Panc1 (cell line): Measurements from ENCODE around the gene FBLIM1. TPM values are rescaled to one million over a fixed set of nuclear protein-coding genes. Genes with fewer than 3 reads are reported as not detected.
A peak's percentile ranks its signal among the peaks of the same experiment; 100 is the strongest.

Experiments used
- ATAC-seq: fragments of 200-7000 bp; cut with Tn5 transposase; 2 replicates; pipeline ENCODE4 v1.9.1; 2020; ENCODE audit warnings: mild to moderate bottlenecking, moderate library complexity
- BruUV-seq: library from RNA; stranded (reverse); fragments of 400-500 nt; replicated peaks from 2 replicates; lab custom pipeline; 2021; lab: Mats Ljungman, UMichigan
- CTCF ChIA-PET: fragments of 300-600 bp; sonication (Branson Sonifier 250); formaldehyde crosslinking; loops from one replicate; lab custom pipeline; 2022; ENCODE audit warnings: antibody characterized with exemption; lab: Charles Lee
- POLR2A ChIA-PET: fragments of 300-600 bp; sonication (Branson Sonifier 250); formaldehyde crosslinking; loops from one replicate; lab custom pipeline; 2022; ENCODE audit warnings: antibody characterized with exemption; lab: Charles Lee
- DNase-seq: peaks from one replicate; pipeline ENCODE4 v3.0.0-alpha.2; 2010; ENCODE audit warnings: low read depth, low spot score
- H3K27ac ChIP-seq: 2 replicates; pipeline ENCODE4 v1.5.1; 2011; ENCODE audit warnings: mild to moderate bottlenecking, low read length, inconsistent platforms
- H3K27me3 ChIP-seq: fragments of 200-500 bp; sonication (Bioruptor generic); 2 replicates; pipeline ENCODE4 v1.6.0; 2014; ENCODE audit warnings: low read length, inconsistent platforms; ENCODE audit not compliant: control insufficient read depth, insufficient read depth
- H3K36me3 ChIP-seq: fragments of 200-500 bp; sonication (Bioruptor generic); 2 replicates; pipeline ENCODE4 v1.5.1; 2014; ENCODE audit warnings: inconsistent platforms, mild to moderate bottlenecking, low read length, moderate library complexity; ENCODE audit not compliant: control insufficient read depth, insufficient read depth
- H3K4me1 ChIP-seq: 2 replicates; pipeline ENCODE4 v1.5.1; 2011; ENCODE audit warnings: inconsistent platforms, mild to moderate bottlenecking, low read length, moderate library complexity; ENCODE audit not compliant: control insufficient read depth, insufficient read depth
- H3K4me3 ChIP-seq, 2 experiments: 2 replicates each; pipeline ENCODE4 v1.5.1; 2011 to 2012; ENCODE audit warnings: low read depth in 2 of 2, low read length in 2 of 2, mild to moderate bottlenecking in 2 of 2, inconsistent platforms in 1 of 2, moderate library complexity in 1 of 2
- H3K9me3 ChIP-seq: fragments of 200-500 bp; sonication (Bioruptor generic); 2 replicates; pipeline ENCODE4 v1.5.1; 2014; ENCODE audit warnings: low read depth, mild to moderate bottlenecking, inconsistent platforms, low read length, moderate library complexity; ENCODE audit not compliant: control insufficient read depth, insufficient read depth
- CTCF ChIP-seq: fragments of 450-650 bp; IDR thresholded peaks from 2 replicates; pipeline ENCODE4 v1.5.1; 2017; ENCODE audit warnings: mild to moderate bottlenecking
- POLR2AphosphoS5 ChIP-seq: IDR thresholded peaks from 2 replicates; pipeline ENCODE4 v1.6.1; 2012; ENCODE audit warnings: mild to moderate bottlenecking, low read depth, low read length, moderate library complexity
- SIN3A ChIP-seq: IDR thresholded peaks from 2 replicates; pipeline ENCODE4 v1.6.1; 2012; ENCODE audit warnings: low read depth, mild to moderate bottlenecking, low read length, moderate library complexity, borderline replicate concordance; ENCODE audit not compliant: insufficient read depth
- TCF7L2 ChIP-seq: IDR thresholded peaks from 2 replicates; pipeline ENCODE4 v1.6.1; 2011; ENCODE audit warnings: mild to moderate bottlenecking, low read depth, low read length, inconsistent platforms
- in situ Hi-C: cut with HindIII; loops from 2 replicates; pipeline ENCODE4 v1.10.0; 2016; ENCODE audit warnings: low sequenced_read_pairs, low pct_unique_long_range_greater_than_20kb
- intact Hi-C: fragments of 100-400 bp; cut with micrococcal nuclease; formaldehyde crosslinking; loops from one replicate; pipeline ENCODE4 v1.10.0; 2022; ENCODE audit not compliant: unreplicated experiment
- total RNA-seq: library from RNA; stranded (reverse); gene quantifications from one replicate; pipeline ENCODE4 v1.2.1, GENCODE V29; 2021; ENCODE audit not compliant: unreplicated experiment
- TF ChIP-seq, protein P1 (sequence below), 2 experiments: IDR thresholded peaks; 2 replicates each; pipeline ENCODE4 v1.6.1; 2011 to 2012; ENCODE audit warnings: low read depth in 2 of 2, control low read depth in 1 of 2, low read length in 1 of 2, mild to moderate bottlenecking in 1 of 2, moderate library complexity in 1 of 2; ENCODE audit not compliant: insufficient read depth in 1 of 2

Gene FBLIM1
- total RNA-seq, 1 experiment from 2014 or later = 4.3 TPM

GRCh38 chr1:15770313-15770962, 11.8 kb downstream of the FBLIM1 start:
- ATAC-seq (no peak), DNase-seq (no peak)
- intact Hi-C loops = no loop called here
- no peak for TF ChIP-seq SIN3A
- TF ChIP-seq CTCF = no peak
- TF ChIP-seq, protein P1, sequence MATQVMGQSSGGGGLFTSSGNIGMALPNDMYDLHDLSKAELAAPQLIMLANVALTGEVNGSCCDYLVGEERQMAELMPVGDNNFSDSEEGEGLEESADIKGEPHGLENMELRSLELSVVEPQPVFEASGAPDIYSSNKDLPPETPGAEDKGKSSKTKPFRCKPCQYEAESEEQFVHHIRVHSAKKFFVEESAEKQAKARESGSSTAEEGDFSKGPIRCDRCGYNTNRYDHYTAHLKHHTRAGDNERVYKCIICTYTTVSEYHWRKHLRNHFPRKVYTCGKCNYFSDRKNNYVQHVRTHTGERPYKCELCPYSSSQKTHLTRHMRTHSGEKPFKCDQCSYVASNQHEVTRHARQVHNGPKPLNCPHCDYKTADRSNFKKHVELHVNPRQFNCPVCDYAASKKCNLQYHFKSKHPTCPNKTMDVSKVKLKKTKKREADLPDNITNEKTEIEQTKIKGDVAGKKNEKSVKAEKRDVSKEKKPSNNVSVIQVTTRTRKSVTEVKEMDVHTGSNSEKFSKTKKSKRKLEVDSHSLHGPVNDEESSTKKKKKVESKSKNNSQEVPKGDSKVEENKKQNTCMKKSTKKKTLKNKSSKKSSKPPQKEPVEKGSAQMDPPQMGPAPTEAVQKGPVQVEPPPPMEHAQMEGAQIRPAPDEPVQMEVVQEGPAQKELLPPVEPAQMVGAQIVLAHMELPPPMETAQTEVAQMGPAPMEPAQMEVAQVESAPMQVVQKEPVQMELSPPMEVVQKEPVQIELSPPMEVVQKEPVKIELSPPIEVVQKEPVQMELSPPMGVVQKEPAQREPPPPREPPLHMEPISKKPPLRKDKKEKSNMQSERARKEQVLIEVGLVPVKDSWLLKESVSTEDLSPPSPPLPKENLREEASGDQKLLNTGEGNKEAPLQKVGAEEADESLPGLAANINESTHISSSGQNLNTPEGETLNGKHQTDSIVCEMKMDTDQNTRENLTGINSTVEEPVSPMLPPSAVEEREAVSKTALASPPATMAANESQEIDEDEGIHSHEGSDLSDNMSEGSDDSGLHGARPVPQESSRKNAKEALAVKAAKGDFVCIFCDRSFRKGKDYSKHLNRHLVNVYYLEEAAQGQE (IDR thresholded peaks at IDR 0.05; ENCODE audit: insufficient read depth in 1 of 2, low read depth in 2 of 2, low read length in 1 of 2) = no peak
- no peak for TF ChIP-seq TCF7L2
- no peak for TF ChIP-seq POLR2AphosphoS5
- ChIA-PET POLR2A (no interaction called here), CTCF (no interaction called here)
- H3K36me3 ChIP-seq = no peaks in the 10 kb centered on the region
- no peak overlapping the region for H3K27ac ChIP-seq
- H3K4me3 ChIP-seq = no peak overlapping the region
- in situ Hi-C loops = no loop called here
- no peaks in the 10 kb centered on the region for H3K27me3 ChIP-seq
- H3K4me1 ChIP-seq = no peaks in the 10 kb centered on the region
- H3K9me3 ChIP-seq = no peaks in the 10 kb centered on the region
- no TSS peak for BruUV-seq

DNA sequence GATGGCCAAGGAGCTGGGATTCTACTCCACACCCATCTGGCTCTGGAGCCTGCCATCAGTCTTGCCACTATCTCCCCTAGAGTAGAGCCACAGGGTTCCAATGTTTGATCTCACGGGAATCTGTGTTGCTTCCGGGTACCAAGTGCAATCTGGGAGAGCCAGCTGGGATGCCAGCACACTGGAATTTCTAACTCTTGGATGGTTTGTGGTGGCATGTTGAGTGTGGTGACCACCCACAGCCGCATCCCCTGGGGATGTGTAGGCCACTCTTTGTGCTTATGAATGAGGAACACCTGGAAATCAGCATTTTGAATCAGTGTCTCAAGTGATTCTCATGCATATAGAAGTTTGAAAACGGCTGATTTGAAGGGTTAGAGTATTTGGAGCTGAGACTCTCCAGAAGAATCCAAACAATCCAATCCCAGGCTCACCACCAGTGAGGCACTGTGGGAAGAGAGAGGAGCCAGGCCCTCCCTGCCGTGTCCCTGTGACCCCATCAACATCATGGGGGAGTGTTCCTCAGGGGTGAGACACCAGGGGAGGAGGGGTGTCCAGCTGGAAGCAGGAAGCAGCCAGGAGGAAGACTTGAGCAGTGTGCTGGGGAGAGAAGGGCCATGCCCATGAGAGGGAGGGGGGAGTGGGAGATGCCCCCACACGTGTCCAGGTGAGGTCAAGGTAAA, 13.4 kb downstream of the FBLIM1 start:
- in situ Hi-C loops = no loop called here
- TF ChIP-seq SIN3A (no peak), TCF7L2 (no peak), CTCF (no peak), POLR2AphosphoS5 (no peak)
- TF ChIP-seq, protein P1 (IDR thresholded peaks at IDR 0.05; ENCODE audit: insufficient read depth in 1 of 2, low read depth in 2 of 2, low read length in 1 of 2) = no peak
- Histone ChIP-seq H3K27ac (no peak overlapping the region), H3K4me3 (no peak overlapping the region), H3K9me3 (no peaks in the 10 kb centered on the region), H3K36me3 (no peaks in the 10 kb centered on the region), H3K27me3 (no peaks in the 10 kb centered on the region), H3K4me1 (no peaks in the 10 kb centered on the region)
- no peak for DNase-seq
- CTCF ChIA-PET = no interaction called here
- intact Hi-C loops = no loop called here
- ATAC-seq = peak; percentile 33
- POLR2A ChIA-PET = no interaction called here
- BruUV-seq = no TSS peak
